Lower leg skin (tissue), 3 donors: ENCODE measurements around the gene OTOGL.

ENCODE experiments used
- CTCF ChIP-seq, 3 donors: fragments of 450-650 bp; IDR thresholded peaks; one replicate each; pipeline ENCODE4 v1.5.1; 2016; ENCODE audit warnings: antibody characterized with exemption in 3 of 3, mild to moderate bottlenecking in 3 of 3, moderate library complexity in 2 of 3
- POLR2A ChIP-seq, 2 donors: fragments of 450-650 bp; IDR thresholded peaks; one replicate each; pipeline ENCODE4 v1.6.1; 2016 to 2017; ENCODE audit warnings: antibody characterized with exemption in 2 of 2, mild to moderate bottlenecking in 1 of 2, moderate library complexity in 1 of 2

GRCh38 chr12:80222261-80222660 lies 122.9 kb downstream of the OTOGL start:
- no peak for TF ChIP-seq CTCF (IDR thresholded peaks at IDR 0.05)
- TF ChIP-seq POLR2A (IDR thresholded peaks at IDR 0.05), result no peak
